Thyroid gland (tissue), 4 donors: ENCODE results near the gene RTP5.

Experiments
- POLR2A ChIP-seq, 2 donors: fragments of 450-650 bp; IDR thresholded peaks; one replicate each; pipeline ENCODE4 v1.6.1; 2017; ENCODE audit warnings: antibody characterized with exemption in 2 of 2, mild to moderate bottlenecking in 2 of 2, moderate library complexity in 1 of 2
- TF ChIP-seq, protein P1 (sequence below), 6 experiments: fragments of 200-600 bp in 3 of 6; fragments of 450-650 bp in 3 of 6; sonication (generic) in 3 of 6; IDR thresholded peaks; one replicate each; pipeline ENCODE4 v1.5.1; 2016 to 2019; ENCODE audit warnings: antibody characterized with exemption in 6 of 6, mild to moderate bottlenecking in 2 of 6, inconsistent platforms in 1 of 6, moderate library complexity in 1 of 6

DNA sequence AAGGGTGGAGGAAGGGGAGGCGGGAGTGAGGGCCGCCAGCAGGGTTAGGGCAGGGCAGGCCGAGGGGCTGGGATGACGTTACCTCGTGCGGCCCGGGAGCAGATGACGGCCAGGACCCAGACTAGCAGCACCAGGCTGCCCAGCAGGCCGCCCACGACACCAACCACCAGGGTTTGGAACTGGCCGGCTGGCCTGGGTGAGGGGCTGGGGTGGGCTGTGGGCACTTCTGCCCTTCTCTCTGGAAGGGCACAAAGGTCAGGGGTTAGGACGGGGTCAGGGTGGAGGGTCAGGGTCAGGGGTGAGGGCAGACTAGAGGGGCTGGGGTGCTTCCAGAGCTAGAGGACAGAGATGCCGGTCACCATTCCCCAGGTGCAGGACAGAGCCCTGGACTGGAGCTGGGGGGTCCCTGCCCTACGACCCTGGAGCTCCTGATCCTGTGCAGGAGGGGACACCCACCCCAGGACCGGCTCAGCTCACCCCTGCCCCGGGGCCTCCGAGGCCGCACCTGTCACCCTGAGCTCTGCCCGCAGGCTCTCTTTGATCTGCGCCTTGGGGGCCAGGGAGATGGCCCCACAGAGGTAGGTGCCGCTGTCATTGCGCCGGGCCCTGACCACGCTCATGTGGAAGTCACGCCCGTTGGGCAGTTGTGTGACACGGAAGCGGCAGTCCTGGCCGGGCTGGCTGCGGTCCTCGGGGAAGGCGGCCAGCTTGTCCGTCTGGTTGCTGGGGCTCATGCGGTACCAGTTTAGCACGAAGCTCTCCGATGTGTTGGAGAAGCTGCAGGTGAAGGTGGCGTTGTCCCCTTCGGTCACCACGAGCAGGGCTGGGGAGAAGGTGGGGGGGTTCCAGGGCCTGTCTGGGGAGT lies 17.2 kb upstream of the RTP5 start:
- TF ChIP-seq, protein P1, sequence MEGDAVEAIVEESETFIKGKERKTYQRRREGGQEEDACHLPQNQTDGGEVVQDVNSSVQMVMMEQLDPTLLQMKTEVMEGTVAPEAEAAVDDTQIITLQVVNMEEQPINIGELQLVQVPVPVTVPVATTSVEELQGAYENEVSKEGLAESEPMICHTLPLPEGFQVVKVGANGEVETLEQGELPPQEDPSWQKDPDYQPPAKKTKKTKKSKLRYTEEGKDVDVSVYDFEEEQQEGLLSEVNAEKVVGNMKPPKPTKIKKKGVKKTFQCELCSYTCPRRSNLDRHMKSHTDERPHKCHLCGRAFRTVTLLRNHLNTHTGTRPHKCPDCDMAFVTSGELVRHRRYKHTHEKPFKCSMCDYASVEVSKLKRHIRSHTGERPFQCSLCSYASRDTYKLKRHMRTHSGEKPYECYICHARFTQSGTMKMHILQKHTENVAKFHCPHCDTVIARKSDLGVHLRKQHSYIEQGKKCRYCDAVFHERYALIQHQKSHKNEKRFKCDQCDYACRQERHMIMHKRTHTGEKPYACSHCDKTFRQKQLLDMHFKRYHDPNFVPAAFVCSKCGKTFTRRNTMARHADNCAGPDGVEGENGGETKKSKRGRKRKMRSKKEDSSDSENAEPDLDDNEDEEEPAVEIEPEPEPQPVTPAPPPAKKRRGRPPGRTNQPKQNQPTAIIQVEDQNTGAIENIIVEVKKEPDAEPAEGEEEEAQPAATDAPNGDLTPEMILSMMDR (IDR thresholded peaks at IDR 0.05), result no peak
- no peak for TF ChIP-seq POLR2A (IDR thresholded peaks at IDR 0.05)
